Measurements from ENCODE around the gene CD320. TPM values are rescaled to one million over a fixed set of nuclear protein-coding genes. Genes with fewer than 3 reads are reported as not detected.
"Not testable (repeated sequence)": the region's sequence is repeated elsewhere in the genome, so short reads cannot be mapped to it uniquely, and the experiment has no call there.

The CD320 gene
- total and polyA plus RNA-seq, 2 experiments from 2014 or later: 65.8 to 72.2 TPM

DNA sequence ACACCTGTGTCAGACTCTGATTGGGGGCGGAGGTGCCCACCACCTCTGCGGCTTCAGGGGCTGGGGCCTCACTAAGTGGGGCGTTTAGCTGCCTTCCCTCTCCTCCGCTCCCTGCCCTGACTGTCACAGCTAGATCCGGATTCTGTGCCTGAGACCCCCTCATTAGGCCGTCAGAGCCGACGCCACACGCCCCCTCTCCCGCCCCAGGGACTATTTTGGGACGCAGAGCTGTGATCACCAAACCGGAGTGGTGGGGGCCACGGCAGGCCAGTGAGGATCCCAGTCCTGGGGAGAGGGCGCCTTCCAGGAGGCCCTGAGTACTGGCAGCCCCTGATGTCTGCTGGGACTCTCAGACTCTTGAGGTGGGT is 34.1 kb upstream of the CD320 start:
- H3K4me3 ChIP-seq: no peak overlapping the region
- H3K9me2 ChIP-seq (ENCODE audit: insufficient read depth): no peaks in the 10 kb centered on the region
- 26 to 38% methylated on average over 11 to 14 of the region's 14 CpGs for WGBS, 2 experiments (ENCODE audit: low coverage in 1 of 2, low lambda C conversion rate in 2 of 2, missing lambda C conversion rate in 2 of 2)
- in situ Hi-C loops (cut with MboI): no loop called here
- no peak for TF ChIP-seq EZH2phosphoT487 (IDR thresholded peaks at IDR 0.05; ENCODE audit: insufficient read depth, low read depth)
- H3F3A ChIP-seq (ENCODE audit: insufficient read depth): no peaks in the 10 kb centered on the region
- no peak for DNase-seq
- H3K4me1 ChIP-seq (ENCODE audit: insufficient read depth): no peaks in the 10 kb centered on the region
- H3K79me2 ChIP-seq (ENCODE audit: insufficient read depth): no peaks in the 10 kb centered on the region
- no peaks in the 10 kb centered on the region for H3K9me3 ChIP-seq (ENCODE audit: low read depth)
- H3K36me3 ChIP-seq (ENCODE audit: low read depth): no peaks in the 10 kb centered on the region
- H2AFZ ChIP-seq: no peak overlapping the region
- H3K27me3 ChIP-seq (replicated peaks; ENCODE audit: insufficient read depth): peaks cover 12% of the 10 kb centered on the region
- no peak overlapping the region for H3K9ac ChIP-seq
- H3K4me2 ChIP-seq (ENCODE audit: unreplicated experiment): no peak overlapping the region
- no peaks in the 10 kb centered on the region for H4K20me1 ChIP-seq (ENCODE audit: insufficient read depth)
- no peak overlapping the region for H3K27ac ChIP-seq

DNA sequence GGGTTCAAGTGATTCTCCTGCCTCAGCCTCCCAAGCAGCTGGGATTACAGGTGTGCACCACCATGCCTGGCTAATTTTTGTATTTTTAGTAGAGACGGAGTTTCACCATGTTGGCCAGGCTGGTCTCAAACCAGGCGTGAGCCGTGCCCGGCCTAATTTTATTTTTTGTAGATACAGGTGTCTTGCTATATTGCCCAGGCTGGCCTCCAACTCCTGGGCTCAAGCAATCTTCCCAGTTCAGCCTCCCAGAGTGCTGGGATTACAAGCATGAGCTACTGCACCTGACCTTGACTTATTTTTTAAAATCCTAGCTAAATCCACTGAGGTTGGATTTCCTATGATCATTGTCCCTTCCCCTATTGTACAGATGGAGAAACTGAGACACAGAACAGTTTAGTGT is 33.3 kb upstream of the CD320 start:
- H3K36me3 ChIP-seq (ENCODE audit: low read depth); H3K4me3 ChIP-seq; H3K79me2 ChIP-seq (ENCODE audit: insufficient read depth); H3F3A ChIP-seq (ENCODE audit: insufficient read depth); H3K9ac ChIP-seq; H3K4me1 ChIP-seq (ENCODE audit: insufficient read depth); H3K4me2 ChIP-seq (ENCODE audit: unreplicated experiment); in situ Hi-C loops (cut with MboI); H3K9me2 ChIP-seq (ENCODE audit: insufficient read depth); H3K9me3 ChIP-seq (ENCODE audit: low read depth); H3K27ac ChIP-seq; DNase-seq; H2AFZ ChIP-seq; H4K20me1 ChIP-seq (ENCODE audit: insufficient read depth): not testable (repeated sequence)
- 68 to 75% methylated on average over 4 of the region's 4 CpGs for WGBS, 2 experiments (ENCODE audit: low coverage in 1 of 2, low lambda C conversion rate in 2 of 2, missing lambda C conversion rate in 2 of 2)
- peaks cover 12% of the 10 kb centered on the region for H3K27me3 ChIP-seq (replicated peaks; ENCODE audit: insufficient read depth)

DNA sequence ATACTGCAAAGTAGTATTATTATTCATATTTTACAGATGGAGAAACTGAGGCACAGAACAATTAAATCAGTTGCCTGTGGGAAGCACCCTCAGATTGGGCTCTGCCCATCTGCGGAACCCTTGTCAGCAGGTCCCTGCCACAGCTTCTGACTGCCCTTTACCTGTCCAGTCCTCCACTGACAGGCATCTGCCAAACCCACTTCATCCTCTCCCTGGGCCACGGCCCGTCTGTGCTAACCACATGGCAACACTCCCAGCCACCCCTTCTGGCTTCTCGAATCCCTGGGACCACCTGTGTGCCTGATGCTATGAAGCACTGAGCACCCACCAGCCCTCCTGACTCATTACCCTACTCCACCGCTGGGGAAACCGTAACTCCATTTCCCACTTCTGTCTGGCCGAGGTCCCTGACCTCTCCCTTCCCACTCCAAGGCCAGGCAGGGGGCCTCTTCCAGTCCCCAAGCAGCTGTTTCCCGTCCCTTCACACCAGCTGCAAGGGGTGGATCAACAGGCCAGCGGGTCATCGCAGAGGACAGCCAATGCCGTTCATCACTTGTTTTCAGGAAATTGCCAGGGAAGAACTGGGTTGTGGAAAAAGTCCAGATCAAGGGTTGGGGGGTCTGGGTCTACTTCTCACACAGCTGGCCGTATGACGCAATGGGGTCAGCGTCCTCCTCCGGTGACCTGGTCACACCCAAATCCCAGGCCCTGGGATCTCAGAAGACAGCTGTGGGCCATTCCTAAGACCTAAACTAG is 32.4 kb upstream of the CD320 start:
- no peak for DNase-seq
- no peak overlapping the region for H3K9ac ChIP-seq
- H3F3A ChIP-seq (ENCODE audit: insufficient read depth): no peaks in the 10 kb centered on the region
- no peak overlapping the region for H2AFZ ChIP-seq
- H3K4me3 ChIP-seq: no peak overlapping the region
- no peak for TF ChIP-seq EZH2phosphoT487 (IDR thresholded peaks at IDR 0.05; ENCODE audit: insufficient read depth, low read depth)
- no peak for TF ChIP-seq EZH2 (IDR thresholded peaks at IDR 0.05; ENCODE audit: insufficient read depth, poor library complexity, severe bottlenecking)
- H3K9me2 ChIP-seq (ENCODE audit: insufficient read depth): no peaks in the 10 kb centered on the region
- H3K4me1 ChIP-seq (ENCODE audit: insufficient read depth): no peaks in the 10 kb centered on the region
- in situ Hi-C loops (cut with MboI): no loop called here
- no peaks in the 10 kb centered on the region for H3K36me3 ChIP-seq (ENCODE audit: low read depth)
- peaks cover 12% of the 10 kb centered on the region for H3K27me3 ChIP-seq (replicated peaks; ENCODE audit: insufficient read depth)
- H3K9me3 ChIP-seq (ENCODE audit: low read depth): no peaks in the 10 kb centered on the region
- no peak overlapping the region for H3K27ac ChIP-seq
- no peaks in the 10 kb centered on the region for H4K20me1 ChIP-seq (ENCODE audit: insufficient read depth)
- H3K79me2 ChIP-seq (ENCODE audit: insufficient read depth): no peaks in the 10 kb centered on the region
- no peak overlapping the region for H3K4me2 ChIP-seq (ENCODE audit: unreplicated experiment)
- 11 to 12% methylated on average over 15 of the region's 15 CpGs for WGBS, 2 experiments (ENCODE audit: low coverage in 1 of 2, low lambda C conversion rate in 2 of 2, missing lambda C conversion rate in 2 of 2)

DNA sequence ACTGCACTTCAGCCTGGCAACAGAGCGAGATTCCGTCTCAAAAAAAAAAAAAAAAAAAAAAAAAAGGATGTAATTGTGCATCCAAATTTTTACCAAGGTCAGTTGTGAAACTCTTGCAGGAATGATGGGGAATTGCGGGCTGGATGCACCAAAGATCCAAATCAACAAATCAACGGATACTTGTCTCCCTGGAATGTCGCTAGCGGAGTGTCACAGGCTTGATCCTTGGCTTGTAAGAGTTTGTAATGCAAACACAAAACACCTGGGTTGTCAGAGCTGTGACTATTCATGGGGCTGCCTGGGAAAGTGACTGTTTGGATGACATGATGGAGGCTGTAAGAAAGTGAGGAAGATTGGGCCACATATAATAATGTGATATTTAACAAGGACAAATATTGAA is 30.7 kb upstream of the CD320 start:
- Histone ChIP-seq H3K4me1 (ENCODE audit: insufficient read depth) (no peaks in the 10 kb centered on the region), H3K79me2 (ENCODE audit: insufficient read depth) (no peaks in the 10 kb centered on the region), H4K20me1 (ENCODE audit: insufficient read depth) (no peaks in the 10 kb centered on the region), H3K9me2 (ENCODE audit: insufficient read depth) (no peaks in the 10 kb centered on the region), H2AFZ (no peak overlapping the region), H3F3A (ENCODE audit: insufficient read depth) (no peaks in the 10 kb centered on the region), H3K4me2 (ENCODE audit: unreplicated experiment) (no peak overlapping the region), H3K27me3 (replicated peaks; ENCODE audit: insufficient read depth) (peaks cover 20% of the 10 kb centered on the region), H3K36me3 (ENCODE audit: low read depth) (no peaks in the 10 kb centered on the region), H3K9me3 (ENCODE audit: low read depth) (no peaks in the 10 kb centered on the region), H3K27ac (no peak overlapping the region), H3K4me3 (no peak overlapping the region), H3K9ac (no peak overlapping the region)
- no peak for DNase-seq
- TF ChIP-seq EZH2phosphoT487 (IDR thresholded peaks at IDR 0.05; ENCODE audit: insufficient read depth, low read depth) (no peak), EZH2 (IDR thresholded peaks at IDR 0.05; ENCODE audit: insufficient read depth, poor library complexity, severe bottlenecking) (no peak)
- WGBS, 2 experiments (ENCODE audit: low coverage in 1 of 2, low lambda C conversion rate in 2 of 2, missing lambda C conversion rate in 2 of 2): 46 to 52% methylated on average over 4 to 5 of the region's 6 CpGs
- in situ Hi-C loops (cut with MboI): no loop called here

DNA sequence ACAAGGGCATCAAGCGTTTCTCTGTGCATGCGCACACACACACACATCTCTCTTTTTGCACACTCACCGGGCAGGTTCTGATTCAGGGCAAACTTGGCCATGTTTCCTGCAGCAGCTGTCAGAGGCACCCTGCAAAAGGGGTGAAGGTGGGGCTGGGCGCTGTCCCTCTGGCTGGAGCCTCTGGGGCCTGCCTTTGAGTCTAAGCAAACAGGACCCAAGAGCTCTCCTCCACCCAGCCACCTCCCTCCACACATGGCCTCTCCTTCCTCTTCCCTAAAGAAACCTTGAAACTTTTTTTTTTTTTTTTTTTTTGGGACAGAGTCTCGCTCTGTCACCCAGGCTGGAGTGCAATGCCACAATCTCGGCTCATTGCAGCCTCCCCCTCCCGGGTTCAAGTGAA is 29.6 kb upstream of the CD320 start:
- no peaks in the 10 kb centered on the region for H3K79me2 ChIP-seq (ENCODE audit: insufficient read depth)
- no peaks in the 10 kb centered on the region for H3K36me3 ChIP-seq (ENCODE audit: low read depth)
- H2AFZ ChIP-seq: no peak overlapping the region
- TF ChIP-seq EZH2phosphoT487 (IDR thresholded peaks at IDR 0.05; ENCODE audit: insufficient read depth, low read depth) (no peak), EZH2 (IDR thresholded peaks at IDR 0.05; ENCODE audit: insufficient read depth, poor library complexity, severe bottlenecking) (no peak)
- H3K27me3 ChIP-seq (replicated peaks; ENCODE audit: insufficient read depth): peaks cover 23% of the 10 kb centered on the region
- DNase-seq: no peak
- no peaks in the 10 kb centered on the region for H3F3A ChIP-seq (ENCODE audit: insufficient read depth)
- no peaks in the 10 kb centered on the region for H4K20me1 ChIP-seq (ENCODE audit: insufficient read depth)
- H3K4me1 ChIP-seq (ENCODE audit: insufficient read depth): no peaks in the 10 kb centered on the region
- 75 to 76% methylated on average over 6 to 7 of the region's 7 CpGs for WGBS, 2 experiments (ENCODE audit: low coverage in 1 of 2, low lambda C conversion rate in 2 of 2, missing lambda C conversion rate in 2 of 2)
- no peak overlapping the region for H3K27ac ChIP-seq
- no peak overlapping the region for H3K4me3 ChIP-seq
- no peaks in the 10 kb centered on the region for H3K9me3 ChIP-seq (ENCODE audit: low read depth)
- no peaks in the 10 kb centered on the region for H3K9me2 ChIP-seq (ENCODE audit: insufficient read depth)
- in situ Hi-C loops (cut with MboI): no loop called here
- H3K9ac ChIP-seq: no peak overlapping the region
- no peak overlapping the region for H3K4me2 ChIP-seq (ENCODE audit: unreplicated experiment)
